Esophagus squamous epithelium (tissue), 4 donors: Measurements from ENCODE around the gene RERE.

Experiments used
- CTCF ChIP-seq, 6 experiments: fragments of 450-650 bp in 4 of 6; fragments of 200-600 bp in 2 of 6; sonication (generic) in 2 of 6; IDR thresholded peaks; one replicate each; pipeline ENCODE4 v1.5.1; 2016 to 2019; ENCODE audit warnings: antibody characterized with exemption in 6 of 6, mild to moderate bottlenecking in 4 of 6, moderate library complexity in 4 of 6
- POLR2A ChIP-seq, 4 donors: fragments of 450-650 bp; IDR thresholded peaks; one replicate each; pipeline ENCODE4 v1.6.1; 2017; ENCODE audit warnings: antibody characterized with exemption in 4 of 4, mild to moderate bottlenecking in 4 of 4, moderate library complexity in 3 of 4

GRCh38 chr1:8313231-8313630 is 504.2 kb downstream of the RERE start:
- TF ChIP-seq CTCF (IDR thresholded peaks at IDR 0.05) (no peak), POLR2A (IDR thresholded peaks at IDR 0.05) (no peak)
